ENCODE measurements around the gene CTSK.
"Not testable (repeated sequence)": the region's sequence is repeated elsewhere in the genome, so short reads cannot be mapped to it uniquely, and the experiment has no call there.

CTSK gene

DNA sequence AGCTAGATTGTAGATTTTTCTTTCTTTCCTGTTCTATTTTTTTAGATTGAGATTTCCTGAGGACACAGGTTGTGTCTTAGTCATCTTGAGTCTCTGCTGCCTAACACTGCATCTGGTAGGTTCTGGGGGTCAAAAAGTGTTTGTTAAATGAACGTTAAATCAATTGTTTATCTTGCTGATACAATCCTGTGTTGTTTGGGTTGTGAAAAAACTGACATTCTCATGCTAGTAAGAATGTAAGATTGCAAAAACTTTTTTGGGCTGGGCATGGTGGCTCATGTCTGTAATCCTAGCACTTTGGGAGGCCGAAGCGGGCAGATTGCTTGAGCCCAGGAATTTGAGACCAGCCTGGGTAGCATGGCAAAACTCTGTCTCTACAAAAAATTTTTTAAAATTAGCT lies 3.4 kb downstream of the CTSK start:
- no peak for DNase-seq

DNA sequence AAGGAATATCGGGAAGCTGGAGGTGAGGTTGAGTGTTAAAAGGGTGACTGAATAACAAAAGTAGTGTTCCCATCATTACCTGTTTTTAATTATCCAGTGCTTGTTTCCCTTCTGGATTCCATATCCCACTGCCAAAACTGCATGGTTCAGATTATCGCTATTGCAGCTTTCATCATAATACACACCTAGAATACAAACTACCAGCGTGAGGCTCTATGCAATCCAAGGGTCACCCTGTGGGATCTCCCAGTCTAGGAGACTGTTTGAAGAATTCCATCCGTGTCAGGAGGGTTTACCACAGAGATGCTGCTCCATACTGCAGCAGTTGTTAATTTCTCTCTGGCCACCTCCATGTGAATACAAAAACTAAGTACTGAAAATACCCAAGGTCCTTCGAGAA lies 9.0 kb downstream of the CTSK start:
- DNase-seq = no peak

DNA sequence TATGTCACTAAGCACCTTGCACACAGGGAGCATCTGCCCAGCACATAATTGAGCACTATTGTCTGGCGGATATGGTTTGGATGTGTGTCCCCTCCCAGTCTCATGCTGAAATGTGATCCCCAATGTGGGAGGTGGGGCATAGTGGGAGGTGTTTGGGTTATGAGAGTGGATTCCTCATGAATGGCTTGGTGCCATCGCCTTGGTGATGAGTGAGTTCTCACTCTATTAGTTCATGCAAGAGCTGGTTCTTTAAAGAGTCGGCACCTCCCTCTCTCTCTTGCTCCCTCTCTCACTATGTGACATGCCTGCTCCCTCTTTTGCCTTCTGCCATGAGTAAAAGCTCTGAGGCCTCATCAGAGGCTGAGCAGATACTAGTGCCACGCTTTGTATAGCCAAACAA lies 9.5 kb downstream of the CTSK start:
- DNase-seq = no peak

DNA sequence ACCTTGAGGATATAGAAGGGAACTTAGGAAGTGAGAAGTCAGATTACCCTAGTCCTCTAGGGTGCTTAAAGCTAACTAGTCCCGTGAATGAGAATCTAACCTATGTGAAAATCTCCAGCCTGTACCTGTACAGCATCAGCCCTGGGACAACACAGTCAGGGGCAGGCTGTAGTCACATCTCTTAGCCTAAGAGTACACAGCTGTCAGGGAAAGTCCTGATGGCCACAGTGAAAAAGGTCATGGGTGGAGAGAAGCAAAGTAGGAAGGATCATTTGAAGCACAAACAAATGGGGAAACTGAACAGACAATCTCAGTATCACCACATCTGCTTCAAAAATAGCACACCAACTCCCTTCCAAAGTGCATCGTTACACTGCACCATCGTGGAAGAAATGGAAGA lies 11.7 kb downstream of the CTSK start:
- DNase-seq = no peak

DNA sequence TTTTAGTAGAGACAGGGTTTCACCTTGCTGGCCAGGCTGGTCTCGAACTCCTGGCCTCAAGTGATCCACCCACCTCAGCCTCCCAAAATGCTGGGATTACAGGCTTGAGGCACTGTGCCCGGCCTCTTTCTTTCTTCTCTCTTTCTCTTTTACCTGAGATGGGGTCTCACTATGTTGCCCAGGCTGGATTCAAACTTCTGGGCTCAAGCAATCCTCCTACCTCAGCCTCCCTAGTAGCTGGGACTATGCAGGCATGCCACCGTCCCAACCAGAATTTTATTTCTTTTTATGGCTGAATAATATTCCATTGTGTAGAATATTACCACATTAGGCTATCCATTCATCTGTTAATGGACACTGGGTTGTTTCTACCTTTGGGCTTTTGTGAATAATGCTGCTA lies 14.3 kb downstream of the CTSK start:
- DNase-seq = not testable (repeated sequence)

DNA sequence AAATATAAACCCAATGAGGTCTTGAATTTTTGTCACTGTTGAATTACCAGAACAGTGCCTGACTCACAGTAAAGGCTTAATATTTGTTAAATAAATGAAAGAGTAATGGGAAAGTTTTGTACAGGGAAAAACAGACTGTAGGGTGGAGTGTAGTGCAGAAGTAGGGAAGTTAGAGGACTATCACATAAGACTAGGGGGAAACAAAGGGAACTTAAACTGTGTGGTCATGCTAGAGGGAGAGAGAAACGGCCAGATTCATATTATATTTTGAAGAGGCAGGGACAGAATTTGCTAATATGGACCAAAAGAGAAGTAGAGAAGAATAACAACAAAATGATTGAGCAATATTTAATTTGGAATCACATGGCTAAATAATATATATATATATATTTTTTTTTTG lies 14.8 kb downstream of the CTSK start:
- no peak for DNase-seq

DNA sequence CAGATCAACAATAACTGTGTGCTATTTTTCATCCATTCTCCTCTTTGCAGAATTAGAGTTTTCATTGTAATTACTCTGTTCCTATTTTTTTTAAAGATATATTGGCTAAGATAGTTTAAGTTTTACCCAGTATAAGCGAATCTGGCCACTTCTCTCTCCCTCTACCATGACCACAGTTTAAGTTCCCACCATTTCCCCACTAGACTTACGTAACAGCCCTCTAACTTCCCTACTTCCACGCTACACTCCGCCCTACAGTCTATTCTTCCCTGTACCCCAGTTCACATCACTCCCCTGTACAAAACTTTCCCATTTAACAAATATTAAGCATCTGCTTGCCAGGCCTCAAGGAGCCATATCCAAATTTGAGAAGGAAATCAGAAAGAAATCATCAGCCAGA lies 16.5 kb downstream of the CTSK start:
- DNase-seq = no peak

DNA sequence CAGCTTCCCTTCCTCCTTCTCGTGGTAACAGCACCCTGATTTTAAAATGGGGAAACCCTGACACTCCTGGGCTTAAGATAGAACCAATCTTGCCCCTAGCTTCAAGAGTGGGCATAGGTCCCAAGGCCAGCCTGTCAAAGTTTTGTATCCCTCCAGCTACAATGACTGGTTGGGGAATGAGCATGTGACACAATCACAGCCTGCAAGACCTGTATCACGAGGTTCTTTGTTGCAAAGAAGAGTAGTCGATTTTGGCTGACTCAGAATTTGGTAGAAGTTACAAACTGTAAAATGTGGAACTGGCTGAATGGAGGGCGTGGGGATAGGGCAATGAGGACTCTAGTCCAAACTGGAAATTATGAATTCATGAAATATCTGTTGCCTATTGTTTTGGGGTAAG lies 18.7 kb downstream of the CTSK start:
- no peak for DNase-seq

DNA sequence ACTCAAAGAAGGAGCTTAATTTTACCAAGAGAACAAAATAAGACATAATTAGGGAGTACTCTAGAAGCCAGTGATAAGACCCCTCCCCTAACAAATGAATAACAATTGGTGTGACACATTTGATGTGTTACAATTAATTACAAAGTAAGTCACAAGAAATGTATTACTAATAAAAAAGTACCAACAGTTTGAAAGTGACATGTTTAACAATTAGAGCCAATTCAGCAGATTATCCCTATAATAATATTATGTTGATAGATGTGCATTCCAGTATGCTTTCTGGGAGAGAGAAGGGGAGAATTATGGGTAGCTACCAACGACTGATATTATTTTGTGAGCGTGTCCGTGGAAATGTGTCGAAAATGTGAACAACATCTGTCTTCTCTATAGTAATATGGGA lies 19.1 kb downstream of the CTSK start:
- DNase-seq = no peak

DNA sequence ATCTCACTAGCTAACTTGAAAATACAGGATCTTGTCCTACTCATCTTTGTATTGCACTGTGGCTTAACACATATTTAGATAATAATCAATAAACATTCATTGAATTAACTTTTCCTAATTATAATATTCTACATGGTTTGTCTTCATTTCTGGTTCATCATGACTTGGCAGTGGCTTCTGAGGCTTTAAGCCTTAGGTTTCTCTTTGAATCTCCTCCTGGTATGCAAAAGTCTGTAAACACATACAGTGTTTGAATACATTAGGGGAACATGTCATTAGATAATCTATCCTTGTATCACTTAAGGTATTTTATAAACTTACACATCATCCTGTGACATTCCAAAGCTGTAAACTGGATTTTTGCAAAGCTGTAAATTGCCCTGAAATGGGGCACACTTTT lies 20.6 kb downstream of the CTSK start:
- no peak for DNase-seq

DNA sequence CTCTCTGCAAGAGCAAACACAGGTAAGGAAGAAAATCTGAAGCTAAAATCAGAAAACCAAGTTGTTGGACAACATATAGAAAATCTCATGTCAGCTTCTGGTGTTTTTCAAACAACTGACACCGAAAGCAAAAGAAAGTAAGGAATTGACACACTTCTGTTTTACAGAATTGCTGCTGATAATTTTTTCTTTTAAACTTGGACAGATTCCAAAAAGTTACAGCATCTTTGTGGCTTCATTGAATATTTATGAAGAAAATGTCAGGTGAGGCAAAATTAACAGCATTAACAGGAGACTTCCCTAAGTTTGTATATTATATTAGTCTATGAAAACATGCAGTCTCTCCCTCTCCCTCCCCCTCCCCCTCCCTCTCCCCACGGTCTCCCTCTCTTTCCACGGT lies 27.6 kb downstream of the CTSK start:
- no peak for DNase-seq

DNA sequence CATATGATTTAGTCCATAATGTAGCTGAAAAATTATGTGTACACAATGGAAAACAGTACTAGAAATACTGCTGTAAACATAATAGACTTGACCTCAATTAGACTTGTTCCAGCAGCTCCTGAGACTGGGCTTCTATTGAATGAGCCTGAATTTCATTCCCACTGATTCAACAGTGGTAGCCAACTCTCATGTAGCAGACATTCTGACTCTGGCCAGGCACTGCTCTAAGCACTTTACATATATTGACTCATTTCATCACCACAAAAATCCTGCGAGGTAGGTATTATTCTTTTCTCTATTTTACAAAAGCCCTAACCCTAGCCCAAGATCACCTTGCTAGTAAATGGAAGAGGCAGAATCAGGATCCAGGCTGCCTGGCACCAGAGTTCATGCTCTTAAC lies 29.7 kb downstream of the CTSK start:
- DNase-seq = no peak

DNA sequence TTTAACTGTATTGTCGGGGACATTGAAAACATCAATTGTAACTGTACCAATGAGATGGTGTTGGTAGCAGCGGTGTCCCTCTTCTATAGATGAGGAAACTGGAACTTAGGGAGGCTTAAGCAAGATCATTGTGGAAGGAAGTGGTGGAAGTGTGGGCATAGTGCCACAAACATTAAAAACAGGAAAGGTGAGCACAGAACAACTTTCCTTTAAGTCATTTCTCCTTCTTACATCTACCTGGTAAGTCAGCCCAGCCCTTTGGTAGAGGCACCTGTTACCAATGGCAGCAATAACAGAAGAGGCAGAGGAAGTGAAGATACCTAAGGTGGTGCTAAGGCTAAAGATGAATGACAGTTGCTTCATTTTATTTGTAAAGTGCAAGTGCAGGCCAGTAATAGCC lies 30.5 kb downstream of the CTSK start:
- no peak for DNase-seq

DNA sequence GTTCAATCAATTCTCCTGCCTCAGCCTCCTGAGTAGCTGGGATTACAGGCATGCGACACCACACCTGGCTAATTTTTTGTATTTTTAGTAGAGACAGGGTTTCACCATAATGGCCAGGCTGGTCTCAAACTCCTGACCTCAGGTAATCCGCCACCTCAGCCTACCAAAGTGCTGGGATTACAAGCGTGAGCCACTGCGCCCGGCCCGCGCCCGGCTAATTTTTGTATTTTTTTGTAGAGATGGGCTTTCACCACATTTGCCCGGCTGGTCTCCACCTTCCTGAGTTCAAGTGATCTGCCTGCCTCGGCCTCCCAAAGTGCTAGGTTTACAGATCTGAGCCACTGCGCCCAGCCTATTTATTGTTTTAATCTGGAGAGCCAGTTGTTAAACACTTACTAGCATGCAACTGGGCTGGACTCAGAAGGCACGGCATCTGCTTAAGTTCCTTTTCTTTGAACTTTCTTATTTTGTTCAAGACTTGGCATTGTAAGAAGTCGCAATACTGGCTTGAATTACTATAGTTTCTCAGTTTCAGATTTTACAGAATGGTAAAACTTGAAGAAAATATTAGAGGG lies 32.0 kb downstream of the CTSK start:
- not testable (repeated sequence) for DNase-seq

DNA sequence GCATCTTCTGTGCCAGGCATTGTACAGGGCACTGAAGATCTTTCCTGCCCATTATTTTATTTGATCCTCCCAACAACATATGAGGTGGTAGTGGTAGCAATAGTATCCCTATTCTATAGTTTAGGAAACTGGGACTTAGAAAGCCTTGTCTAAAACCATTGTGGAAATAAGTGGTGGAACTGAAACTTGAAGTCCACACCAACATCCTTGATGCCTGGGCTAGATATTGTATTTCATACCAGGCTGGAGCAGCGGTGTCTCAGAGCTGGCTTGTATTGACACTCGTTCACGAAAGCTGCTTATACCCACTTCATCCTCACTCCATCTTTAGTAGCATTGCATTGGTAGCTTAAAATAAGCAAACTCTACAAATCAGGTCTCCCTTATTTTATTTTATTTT lies 32.8 kb downstream of the CTSK start:
- DNase-seq = no peak

DNA sequence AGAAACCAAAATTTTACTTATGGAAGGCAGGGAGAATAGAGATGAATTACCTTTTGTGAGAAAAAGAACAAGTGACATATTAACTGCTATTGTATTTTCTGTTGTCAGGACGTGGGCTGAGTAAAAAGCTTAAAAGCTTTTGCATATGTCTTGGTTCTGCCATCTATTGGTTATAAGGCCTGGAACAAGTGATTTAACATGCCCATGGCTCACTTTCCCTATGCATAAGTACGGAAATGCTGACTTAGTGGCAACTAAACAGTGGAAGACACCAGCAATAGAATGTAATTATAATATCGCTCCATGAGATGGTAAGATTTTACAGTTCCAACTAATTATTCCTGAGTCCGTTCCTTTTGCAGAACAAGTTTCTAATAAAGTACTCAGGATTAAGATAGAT lies 35.7 kb downstream of the CTSK start:
- DNase-seq = no peak

DNA sequence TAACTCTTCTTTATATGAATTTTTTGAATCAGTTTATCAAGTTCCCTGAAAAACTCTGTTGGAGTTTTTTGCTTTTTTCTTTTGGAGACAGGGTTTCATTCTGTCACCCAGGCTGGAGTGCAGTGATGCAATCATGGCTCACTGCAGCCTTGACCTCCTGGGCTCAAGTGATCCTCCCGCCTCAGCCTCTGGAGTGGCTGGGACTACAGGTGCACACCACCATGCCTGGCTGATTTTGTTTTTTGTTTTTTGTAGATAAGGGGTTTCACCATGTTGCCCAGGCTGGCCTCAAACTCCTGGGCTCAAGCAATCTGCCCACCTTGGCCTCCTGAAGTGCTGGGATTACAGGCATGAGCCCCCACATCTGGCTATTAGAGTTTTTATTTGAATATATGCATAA lies 40.4 kb downstream of the CTSK start:
- not testable (repeated sequence) for DNase-seq

DNA sequence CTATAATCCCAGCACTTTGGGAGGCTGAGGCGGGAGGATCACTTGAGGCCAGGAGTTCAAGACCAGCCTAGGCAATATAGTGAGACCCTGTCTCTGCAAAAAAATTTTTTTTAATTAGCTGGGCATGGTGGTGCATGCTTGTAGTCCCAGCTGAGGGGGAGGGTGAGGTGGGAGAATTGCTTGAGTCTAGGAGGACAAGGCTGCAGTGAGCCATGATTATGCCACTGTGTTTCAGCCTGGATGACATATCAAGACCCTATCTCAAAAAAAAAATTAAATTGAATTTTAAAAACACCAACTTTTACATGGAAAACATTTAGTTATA lies 42.1 kb downstream of the CTSK start:
- DNase-seq = not testable (repeated sequence)

DNA sequence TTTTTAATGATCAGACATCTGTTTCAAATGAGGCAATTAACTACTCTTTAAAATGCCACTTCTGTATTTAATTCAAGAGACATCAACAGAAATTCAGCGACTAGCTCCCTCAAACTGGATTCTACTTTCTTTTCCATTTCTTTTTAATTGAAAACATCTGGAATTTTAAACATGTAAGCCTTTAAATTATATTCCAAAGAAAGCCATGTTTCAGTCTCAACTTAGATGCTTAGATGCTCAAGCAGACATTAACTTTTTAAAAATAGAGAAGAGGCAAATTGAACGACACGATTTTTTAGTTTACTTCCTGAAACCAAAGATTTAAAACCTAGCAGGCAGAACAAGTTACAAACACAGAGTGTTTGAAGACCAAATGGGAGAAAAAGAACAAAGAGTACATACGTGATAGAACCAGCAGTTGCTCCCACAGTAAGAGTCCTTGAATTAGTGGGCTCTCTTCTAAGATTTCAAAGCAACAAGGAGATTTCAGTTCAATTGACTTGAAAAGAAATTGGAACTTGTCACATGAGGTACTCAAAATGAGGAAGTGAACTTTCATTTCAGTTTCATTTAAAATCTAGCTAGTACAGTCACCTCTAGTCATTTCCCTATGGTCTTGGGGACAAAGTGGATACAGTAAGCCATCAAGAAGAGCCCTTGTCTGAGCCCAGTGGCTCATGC lies 42.6 kb downstream of the CTSK start, which contains the start of gene CTSS:
CTSS (minus strand) TSS at position 483 of the 681 bp plus-strand sequence. CDS start 1,015 bp downstream, outside the sequence.
- no peak for DNase-seq

DNA sequence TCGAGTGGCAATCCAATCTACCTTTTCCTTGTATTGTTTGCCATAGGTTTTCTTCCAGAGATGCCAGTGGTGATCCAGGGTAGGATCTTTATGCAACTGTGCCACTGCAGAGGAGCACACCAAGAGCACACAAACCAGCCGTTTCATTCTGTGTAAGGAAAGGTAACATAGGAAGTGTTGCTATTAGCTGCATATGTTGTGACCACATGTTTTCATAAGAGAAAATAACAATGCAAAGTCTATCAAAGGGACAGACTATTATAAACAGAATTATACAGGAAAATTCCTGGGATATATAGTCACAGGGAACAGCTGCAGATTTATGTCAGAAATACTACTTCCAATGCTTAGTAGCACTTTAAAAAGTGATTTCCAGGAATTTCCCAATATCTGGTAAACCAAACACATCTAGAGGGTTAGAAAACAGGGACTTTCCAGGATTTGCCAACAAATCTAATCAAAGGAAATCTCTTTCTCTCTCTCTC lies 43.4 kb downstream of the CTSK start:
- no peak for DNase-seq

DNA sequence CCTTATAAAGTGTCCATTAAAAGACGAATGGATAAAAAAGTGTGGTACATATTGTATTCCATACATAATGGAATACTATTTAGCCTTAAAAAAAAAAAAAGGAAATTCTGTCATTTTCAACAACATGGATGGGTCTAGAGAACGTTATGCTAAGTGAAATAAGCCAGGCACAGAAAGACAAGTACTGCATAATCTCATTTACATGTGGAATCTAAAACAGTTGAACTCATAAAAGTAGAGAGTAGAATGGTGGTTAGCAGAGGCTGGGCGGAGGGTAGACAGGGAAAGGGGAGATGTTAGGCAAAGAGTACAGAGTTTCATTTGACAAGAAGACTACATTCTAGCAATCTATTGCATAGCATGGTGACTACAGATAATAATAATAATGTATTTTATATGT lies 45.0 kb downstream of the CTSK start:
- no peak for DNase-seq

DNA sequence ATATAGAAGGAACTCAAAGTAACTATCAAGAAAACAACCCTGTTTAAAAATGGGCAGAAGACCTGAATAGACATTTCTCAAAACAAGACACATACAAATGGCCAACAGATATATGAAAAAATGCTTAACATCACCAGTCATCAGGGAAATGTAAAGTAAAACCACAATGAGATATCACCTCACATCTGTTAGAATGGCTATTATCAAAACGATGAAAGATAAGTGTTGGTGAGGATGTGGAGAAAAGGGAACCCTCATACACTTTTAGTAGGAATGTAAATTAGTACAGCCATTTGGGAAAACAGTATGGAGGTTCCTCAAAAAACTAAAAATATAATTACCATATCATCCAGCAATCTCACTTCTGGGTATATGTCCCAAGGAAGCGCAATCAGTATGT lies 45.5 kb downstream of the CTSK start:
- no peak for DNase-seq

DNA sequence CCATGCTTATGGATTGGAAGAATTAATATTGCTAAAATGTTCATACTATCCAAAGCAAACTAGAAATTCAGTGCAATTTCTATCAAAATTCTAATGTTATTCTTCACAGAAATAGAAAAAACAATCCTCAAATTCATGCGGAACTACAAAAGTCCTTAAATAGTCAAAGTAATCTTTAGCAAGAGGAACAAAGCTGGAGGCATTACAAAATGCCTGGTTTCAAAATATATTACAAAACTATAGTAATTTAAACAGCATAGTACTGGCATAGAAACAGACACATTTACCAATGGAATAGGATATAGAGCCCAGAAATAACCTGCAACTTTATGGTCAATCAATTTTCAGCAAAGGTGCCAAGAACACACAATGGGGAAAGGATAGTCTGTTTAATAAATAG lies 46.3 kb downstream of the CTSK start:
- DNase-seq = no peak

DNA sequence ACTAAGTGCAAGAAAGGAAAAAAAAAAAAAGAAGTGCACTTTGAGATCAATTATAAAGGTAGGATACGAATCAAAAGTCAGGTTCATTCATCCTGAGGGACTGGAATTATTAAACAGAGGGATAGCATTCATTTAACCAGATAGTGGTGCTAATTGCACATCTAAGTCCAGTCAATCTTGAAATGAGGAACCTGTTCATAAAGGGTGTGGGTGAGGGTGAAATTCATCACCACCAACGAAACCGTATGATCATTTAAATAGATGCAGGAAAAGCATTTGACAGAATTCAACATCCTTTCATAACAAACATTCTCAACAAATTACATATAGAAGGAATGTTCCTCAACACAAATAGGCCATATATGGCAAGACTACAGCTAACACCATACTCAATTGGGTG lies 48.0 kb downstream of the CTSK start:
- no peak for DNase-seq

DNA sequence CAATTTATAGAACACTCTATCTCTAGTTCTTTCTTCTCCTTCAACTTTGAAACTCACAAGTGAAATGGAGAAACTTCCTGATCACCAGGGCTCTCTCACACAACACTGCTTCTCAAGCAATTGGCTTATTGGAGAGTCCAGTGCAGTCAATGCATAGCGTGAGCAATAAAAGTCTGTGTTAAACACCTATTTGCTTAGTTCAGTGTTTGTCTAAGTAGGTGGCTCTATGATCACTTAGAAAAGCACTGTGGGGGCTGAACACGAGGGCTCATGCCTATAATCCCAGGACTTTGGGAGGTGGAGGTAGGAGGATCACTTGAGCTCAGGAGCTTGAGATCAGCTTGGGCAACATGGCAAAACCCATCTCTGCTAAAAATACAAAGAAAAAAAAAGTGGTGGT lies 54.6 kb downstream of the CTSK start:
- no peak for DNase-seq

Data from CD4-positive, alpha-beta T cell treated with Interleukin-6 for 4 hours (primary cell).